Measurements from ENCODE around the gene CTR9. TPM values are rescaled to one million over a fixed set of nuclear protein-coding genes. Genes with fewer than 3 reads are reported as not detected.

CTR9 gene
- total and polyA plus RNA-seq, 2 experiments from 2014 or later = 29.0 to 32.7 TPM

DNA sequence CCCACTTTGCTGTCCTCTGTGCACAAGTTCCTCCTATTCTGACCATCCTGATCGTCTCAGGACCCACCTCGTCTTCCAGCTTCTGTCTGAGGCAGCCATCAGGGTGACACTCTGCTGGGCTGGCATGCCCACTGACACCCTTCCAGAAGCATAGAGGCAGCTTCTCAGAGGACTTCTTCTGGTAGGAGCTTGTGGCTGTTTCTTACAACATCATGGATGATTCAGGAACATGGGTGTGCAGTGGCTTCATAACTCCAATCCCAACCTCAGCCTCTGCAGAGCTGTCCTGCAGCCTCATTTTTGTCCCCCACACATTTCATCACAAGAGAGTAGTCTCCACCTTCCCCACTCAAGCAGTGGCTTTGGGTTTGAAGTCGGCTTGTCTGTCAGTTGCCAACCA, 20.9 kb upstream of the CTR9 start (continued):
- TF ChIP-seq ZNF462 (CRISPR knock-in tag; IDR thresholded peaks at IDR 0.05) = no peak
- TF ChIP-seq, protein P1, sequence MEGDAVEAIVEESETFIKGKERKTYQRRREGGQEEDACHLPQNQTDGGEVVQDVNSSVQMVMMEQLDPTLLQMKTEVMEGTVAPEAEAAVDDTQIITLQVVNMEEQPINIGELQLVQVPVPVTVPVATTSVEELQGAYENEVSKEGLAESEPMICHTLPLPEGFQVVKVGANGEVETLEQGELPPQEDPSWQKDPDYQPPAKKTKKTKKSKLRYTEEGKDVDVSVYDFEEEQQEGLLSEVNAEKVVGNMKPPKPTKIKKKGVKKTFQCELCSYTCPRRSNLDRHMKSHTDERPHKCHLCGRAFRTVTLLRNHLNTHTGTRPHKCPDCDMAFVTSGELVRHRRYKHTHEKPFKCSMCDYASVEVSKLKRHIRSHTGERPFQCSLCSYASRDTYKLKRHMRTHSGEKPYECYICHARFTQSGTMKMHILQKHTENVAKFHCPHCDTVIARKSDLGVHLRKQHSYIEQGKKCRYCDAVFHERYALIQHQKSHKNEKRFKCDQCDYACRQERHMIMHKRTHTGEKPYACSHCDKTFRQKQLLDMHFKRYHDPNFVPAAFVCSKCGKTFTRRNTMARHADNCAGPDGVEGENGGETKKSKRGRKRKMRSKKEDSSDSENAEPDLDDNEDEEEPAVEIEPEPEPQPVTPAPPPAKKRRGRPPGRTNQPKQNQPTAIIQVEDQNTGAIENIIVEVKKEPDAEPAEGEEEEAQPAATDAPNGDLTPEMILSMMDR (conservative IDR thresholded peaks at IDR 0.05; ENCODE audit: low read depth in 2 of 2) = no peak

- no peak overlapping the region for H3K4me2 ChIP-seq
- no peaks in the 10 kb centered on the region for H3K9me3 Mint-ChIP-seq
- peak overlapping the region; percentile 14; the same call in 1 of the 2 replicates for H2AFZ ChIP-seq
- H3K79me2 ChIP-seq (replicated peaks; ENCODE audit: insufficient read depth) = no peaks in the 10 kb centered on the region
- no peaks in the 10 kb centered on the region for H3K36me3 ChIP-seq (ENCODE audit: insufficient read depth)
- DNase-seq (ENCODE audit: low spot score) = no peak
- H3K36me3 Mint-ChIP-seq (ENCODE audit: low read depth) = no peaks in the 10 kb centered on the region
- no peaks in the 10 kb centered on the region for H3K9me2 ChIP-seq (ENCODE audit: insufficient read depth)
- peaks cover 17% of the 10 kb centered on the region for H3K4me1 Mint-ChIP-seq
- H3K27ac Mint-ChIP-seq = no peak overlapping the region
- H3K4me1 ChIP-seq (ENCODE audit: insufficient read depth) = peaks cover 6% of the 10 kb centered on the region
- H3K27me3 ChIP-seq (ENCODE audit: insufficient read depth) = no peaks in the 10 kb centered on the region
- H3K27ac ChIP-seq (ENCODE audit: low read depth) = no peak overlapping the region
- H3F3A ChIP-seq (replicated peaks; ENCODE audit: low read depth) = no peaks in the 10 kb centered on the region
- H4K20me1 ChIP-seq (replicated peaks; ENCODE audit: insufficient read depth) = no peaks in the 10 kb centered on the region
- no peak overlapping the region for H3K4me3 ChIP-seq
- no peak for ATAC-seq
- H3K27me3 Mint-ChIP-seq (ENCODE audit: insufficient read depth, low read depth, poor library complexity) = peaks cover 10% of the 10 kb centered on the region
- H3K4me3 Mint-ChIP-seq = no peak overlapping the region
- TF ChIP-seq, protein P2, sequence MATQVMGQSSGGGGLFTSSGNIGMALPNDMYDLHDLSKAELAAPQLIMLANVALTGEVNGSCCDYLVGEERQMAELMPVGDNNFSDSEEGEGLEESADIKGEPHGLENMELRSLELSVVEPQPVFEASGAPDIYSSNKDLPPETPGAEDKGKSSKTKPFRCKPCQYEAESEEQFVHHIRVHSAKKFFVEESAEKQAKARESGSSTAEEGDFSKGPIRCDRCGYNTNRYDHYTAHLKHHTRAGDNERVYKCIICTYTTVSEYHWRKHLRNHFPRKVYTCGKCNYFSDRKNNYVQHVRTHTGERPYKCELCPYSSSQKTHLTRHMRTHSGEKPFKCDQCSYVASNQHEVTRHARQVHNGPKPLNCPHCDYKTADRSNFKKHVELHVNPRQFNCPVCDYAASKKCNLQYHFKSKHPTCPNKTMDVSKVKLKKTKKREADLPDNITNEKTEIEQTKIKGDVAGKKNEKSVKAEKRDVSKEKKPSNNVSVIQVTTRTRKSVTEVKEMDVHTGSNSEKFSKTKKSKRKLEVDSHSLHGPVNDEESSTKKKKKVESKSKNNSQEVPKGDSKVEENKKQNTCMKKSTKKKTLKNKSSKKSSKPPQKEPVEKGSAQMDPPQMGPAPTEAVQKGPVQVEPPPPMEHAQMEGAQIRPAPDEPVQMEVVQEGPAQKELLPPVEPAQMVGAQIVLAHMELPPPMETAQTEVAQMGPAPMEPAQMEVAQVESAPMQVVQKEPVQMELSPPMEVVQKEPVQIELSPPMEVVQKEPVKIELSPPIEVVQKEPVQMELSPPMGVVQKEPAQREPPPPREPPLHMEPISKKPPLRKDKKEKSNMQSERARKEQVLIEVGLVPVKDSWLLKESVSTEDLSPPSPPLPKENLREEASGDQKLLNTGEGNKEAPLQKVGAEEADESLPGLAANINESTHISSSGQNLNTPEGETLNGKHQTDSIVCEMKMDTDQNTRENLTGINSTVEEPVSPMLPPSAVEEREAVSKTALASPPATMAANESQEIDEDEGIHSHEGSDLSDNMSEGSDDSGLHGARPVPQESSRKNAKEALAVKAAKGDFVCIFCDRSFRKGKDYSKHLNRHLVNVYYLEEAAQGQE (IDR thresholded peaks at IDR 0.05; ENCODE audit: unreplicated experiment) = no peak
- TF ChIP-seq ZNF114 (CRISPR knock-in tag; IDR thresholded peaks at IDR 0.05) (no peak), STAT1 (IDR thresholded peaks at IDR 0.05; ENCODE audit: unreplicated experiment) (no peak), CREB1 (CRISPR knock-in tag; IDR thresholded peaks at IDR 0.05; ENCODE audit: low read depth) (no peak), POLR2AphosphoS5 (IDR thresholded peaks at IDR 0.05; ENCODE audit: low read depth) (no peak), EZH2 (IDR thresholded peaks at IDR 0.05; ENCODE audit: low read depth, unreplicated experiment) (no peak)
- TF ChIP-seq, protein P3, sequence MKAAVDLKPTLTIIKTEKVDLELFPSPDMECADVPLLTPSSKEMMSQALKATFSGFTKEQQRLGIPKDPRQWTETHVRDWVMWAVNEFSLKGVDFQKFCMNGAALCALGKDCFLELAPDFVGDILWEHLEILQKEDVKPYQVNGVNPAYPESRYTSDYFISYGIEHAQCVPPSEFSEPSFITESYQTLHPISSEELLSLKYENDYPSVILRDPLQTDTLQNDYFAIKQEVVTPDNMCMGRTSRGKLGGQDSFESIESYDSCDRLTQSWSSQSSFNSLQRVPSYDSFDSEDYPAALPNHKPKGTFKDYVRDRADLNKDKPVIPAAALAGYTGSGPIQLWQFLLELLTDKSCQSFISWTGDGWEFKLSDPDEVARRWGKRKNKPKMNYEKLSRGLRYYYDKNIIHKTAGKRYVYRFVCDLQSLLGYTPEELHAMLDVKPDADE (IDR thresholded peaks at IDR 0.05) = no peak
Measured at GRCh38 chr11:10731064-10731680, 19.9 kb upstream of the CTR9 start.

Measured in GM23338 (cell line).